SK-N-SH (cell line): ENCODE data around the gene BLZF1.

Experiments used
- JUND ChIP-seq: IDR thresholded peaks from 2 replicates; pipeline ENCODE4 v1.4.0; 2012
- TF ChIP-seq, protein P1 (sequence below): IDR thresholded peaks from 2 replicates; pipeline ENCODE4 v1.6.1; 2012; ENCODE audit warnings: mild to moderate bottlenecking, low read depth, low read length, moderate library complexity
- TF ChIP-seq, protein P2 (sequence below): IDR thresholded peaks from 2 replicates; pipeline ENCODE4 v1.4.0; 2012; ENCODE audit warnings: low read depth

DNA sequence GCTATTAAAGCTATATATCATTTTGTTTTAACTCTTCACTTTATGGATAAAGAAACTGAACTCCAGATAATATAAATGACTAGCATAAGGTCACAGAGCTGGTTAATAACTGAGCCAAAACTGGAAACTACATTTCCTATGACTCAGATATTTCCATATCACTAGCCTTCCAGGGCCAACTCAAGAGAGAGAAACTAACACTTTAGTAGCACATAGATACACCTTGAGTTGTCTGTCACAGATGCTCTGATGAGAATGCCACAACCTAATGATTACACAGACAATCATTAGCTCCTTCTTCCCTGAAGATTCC lies 41.1 kb upstream of the BLZF1 start:
- TF ChIP-seq, protein P1, sequence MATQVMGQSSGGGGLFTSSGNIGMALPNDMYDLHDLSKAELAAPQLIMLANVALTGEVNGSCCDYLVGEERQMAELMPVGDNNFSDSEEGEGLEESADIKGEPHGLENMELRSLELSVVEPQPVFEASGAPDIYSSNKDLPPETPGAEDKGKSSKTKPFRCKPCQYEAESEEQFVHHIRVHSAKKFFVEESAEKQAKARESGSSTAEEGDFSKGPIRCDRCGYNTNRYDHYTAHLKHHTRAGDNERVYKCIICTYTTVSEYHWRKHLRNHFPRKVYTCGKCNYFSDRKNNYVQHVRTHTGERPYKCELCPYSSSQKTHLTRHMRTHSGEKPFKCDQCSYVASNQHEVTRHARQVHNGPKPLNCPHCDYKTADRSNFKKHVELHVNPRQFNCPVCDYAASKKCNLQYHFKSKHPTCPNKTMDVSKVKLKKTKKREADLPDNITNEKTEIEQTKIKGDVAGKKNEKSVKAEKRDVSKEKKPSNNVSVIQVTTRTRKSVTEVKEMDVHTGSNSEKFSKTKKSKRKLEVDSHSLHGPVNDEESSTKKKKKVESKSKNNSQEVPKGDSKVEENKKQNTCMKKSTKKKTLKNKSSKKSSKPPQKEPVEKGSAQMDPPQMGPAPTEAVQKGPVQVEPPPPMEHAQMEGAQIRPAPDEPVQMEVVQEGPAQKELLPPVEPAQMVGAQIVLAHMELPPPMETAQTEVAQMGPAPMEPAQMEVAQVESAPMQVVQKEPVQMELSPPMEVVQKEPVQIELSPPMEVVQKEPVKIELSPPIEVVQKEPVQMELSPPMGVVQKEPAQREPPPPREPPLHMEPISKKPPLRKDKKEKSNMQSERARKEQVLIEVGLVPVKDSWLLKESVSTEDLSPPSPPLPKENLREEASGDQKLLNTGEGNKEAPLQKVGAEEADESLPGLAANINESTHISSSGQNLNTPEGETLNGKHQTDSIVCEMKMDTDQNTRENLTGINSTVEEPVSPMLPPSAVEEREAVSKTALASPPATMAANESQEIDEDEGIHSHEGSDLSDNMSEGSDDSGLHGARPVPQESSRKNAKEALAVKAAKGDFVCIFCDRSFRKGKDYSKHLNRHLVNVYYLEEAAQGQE, result no peak
- TF ChIP-seq JUND, result peak; percentile 46
- TF ChIP-seq, protein P2, sequence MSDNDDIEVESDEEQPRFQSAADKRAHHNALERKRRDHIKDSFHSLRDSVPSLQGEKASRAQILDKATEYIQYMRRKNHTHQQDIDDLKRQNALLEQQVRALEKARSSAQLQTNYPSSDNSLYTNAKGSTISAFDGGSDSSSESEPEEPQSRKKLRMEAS, result no peak
